Measurements from ENCODE around the gene TIPRL.

TIPRL gene

GRCh38 chr1:168210312-168210711 is 31.6 kb downstream of the TIPRL start:
- no peak for FAIRE-seq
- DNase-seq (ENCODE audit: low spot score), result no peak

DNA sequence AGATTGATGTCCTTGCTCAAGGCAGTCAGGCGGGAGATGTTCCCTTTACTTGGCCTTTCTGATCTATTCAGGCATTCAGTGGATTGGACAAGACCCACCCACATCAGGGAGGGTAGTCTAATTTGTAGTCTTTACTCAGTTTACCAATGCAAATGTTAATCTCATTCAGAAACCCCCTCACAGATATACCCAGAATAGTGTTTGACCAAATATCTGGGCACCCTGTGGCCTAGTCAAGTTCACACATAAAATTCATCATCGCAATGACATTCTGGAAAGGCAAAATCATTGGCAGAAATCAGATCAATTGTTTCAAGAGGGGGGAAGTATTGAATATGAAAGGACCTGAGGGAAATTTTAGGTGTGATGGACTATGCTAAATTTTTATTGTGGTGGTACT is 34.6 kb downstream of the TIPRL start:
- no peak for DNase-seq (ENCODE audit: low spot score)
- no peak for FAIRE-seq

- DNase-seq (ENCODE audit: low spot score), result no peak
- no peak for FAIRE-seq
Observed at GRCh38 chr1:168216171-168216570, 37.4 kb downstream of the TIPRL start.

- no peak for DNase-seq (ENCODE audit: low spot score)
- FAIRE-seq, result no peak
Observed at GRCh38 chr1:168217664-168218063, 38.9 kb downstream of the TIPRL start.

GRCh38 chr1:168218658-168219057 is 39.9 kb downstream of the TIPRL start:
- DNase-seq (ENCODE audit: low spot score), result no peak
- no peak for FAIRE-seq

- no peak for DNase-seq (ENCODE audit: low spot score)
- no peak for FAIRE-seq
Observed at GRCh38 chr1:168220470-168220871, 41.7 kb downstream of the TIPRL start.

DNA sequence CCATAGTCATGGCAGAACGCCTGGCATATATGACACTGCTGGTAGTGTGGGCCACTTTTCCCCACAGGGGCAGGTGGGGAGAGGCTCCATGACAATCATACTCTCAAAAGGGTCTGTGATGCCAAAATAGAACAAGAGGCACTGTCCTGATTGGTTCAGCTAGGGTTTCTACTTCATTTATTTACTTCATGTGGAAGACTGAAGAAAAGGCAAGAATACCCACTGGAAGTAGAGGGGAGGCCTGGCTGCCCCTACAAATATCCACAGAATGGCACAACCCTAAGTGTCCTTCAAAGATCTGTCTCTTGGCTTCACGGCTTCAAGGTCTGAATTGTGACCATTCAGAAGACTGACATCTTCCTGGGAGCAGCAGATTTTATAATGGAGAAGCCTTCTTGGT is 42.5 kb downstream of the TIPRL start:
- no peak for DNase-seq (ENCODE audit: low spot score)
- FAIRE-seq, result no peak

- DNase-seq (ENCODE audit: low spot score) (no peak), FAIRE-seq (no peak)
Observed at GRCh38 chr1:168223261-168223660, 44.5 kb downstream of the TIPRL start.

- DNase-seq (ENCODE audit: low spot score) (no peak), FAIRE-seq (no peak)
Observed at GRCh38 chr1:168223681-168224540, 45.1 kb downstream of the TIPRL start.

- FAIRE-seq (no peak), DNase-seq (ENCODE audit: low spot score) (no peak)
Observed at GRCh38 chr1:168224991-168225390, 46.2 kb downstream of the TIPRL start.

DNA sequence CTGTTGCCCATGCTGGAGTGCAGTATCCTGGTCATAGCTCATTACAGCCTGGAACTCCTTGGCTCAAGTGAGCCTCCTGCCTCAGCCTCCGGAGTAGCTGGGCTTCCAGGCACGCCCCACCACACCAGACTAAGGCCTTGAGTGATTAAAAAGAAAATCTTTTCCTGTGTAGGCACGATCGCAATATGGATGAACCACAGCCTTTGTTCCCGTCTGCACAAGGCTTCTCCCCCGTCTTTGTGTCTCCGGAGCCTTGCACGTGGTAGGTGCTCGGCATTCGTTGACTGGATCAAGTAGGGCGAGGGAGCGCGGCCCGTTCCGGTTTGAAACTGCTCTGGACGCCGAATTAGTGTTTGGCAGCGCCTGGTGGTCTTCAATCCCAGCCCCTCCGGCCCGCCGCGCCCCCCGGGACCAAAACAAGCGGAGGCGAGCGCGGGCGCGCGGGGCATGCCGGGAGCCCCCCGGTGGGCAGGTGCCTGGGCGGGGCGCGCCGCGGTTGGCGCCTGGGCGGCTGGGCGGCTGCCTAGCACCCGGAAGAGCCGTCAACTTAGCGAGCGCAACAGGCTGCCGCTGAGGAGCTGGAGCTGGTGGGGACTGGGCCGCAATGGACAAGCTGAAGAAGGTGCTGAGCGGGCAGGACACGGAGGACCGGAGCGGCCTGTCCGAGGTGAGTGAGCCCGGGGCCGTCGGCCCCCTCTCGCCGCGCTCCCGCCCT is 46.9 kb downstream of the TIPRL start, which contains the start of gene SFT2D2:
TSS of gene SFT2D2 (plus strand) at position 529 of the 715 bp plus-strand sequence. CDS start at position 605, 76 bp downstream.
- DNase-seq (ENCODE audit: low spot score), result peak; percentile 65
- FAIRE-seq, result no peak

GRCh38 chr1:168227620-168228019 is 48.9 kb downstream of the TIPRL start:
- DNase-seq (ENCODE audit: low spot score), result no peak
- no peak for FAIRE-seq

DNA sequence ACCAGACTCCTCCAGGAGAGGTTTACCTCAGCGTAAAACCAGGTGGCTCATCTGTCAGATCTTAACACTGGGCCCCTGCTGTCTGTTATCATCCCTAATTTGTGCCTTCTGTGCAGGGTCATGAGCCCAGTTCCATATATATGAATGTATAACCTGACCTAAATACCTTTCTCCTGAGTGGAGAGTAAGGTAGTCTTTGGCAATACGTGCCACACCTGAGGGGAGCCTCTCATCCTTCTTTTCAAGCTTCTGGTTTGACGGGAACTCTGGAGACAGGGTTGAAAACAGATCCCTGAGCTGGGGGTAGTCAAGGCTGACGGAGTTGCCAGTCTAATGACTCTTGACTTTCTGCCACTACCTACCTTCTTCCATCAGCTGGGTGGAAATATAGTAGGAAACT is 51.1 kb downstream of the TIPRL start:
- FAIRE-seq, result no peak

GRCh38 chr1:168230709-168231108 is 51.9 kb downstream of the TIPRL start:
- DNase-seq (ENCODE audit: low spot score) (peak; percentile 91), FAIRE-seq (peak; percentile 92)

More for the DNA sequence above, 51.1 kb downstream of the TIPRL start:
- no peak for DNase-seq (ENCODE audit: low spot score)

DNA sequence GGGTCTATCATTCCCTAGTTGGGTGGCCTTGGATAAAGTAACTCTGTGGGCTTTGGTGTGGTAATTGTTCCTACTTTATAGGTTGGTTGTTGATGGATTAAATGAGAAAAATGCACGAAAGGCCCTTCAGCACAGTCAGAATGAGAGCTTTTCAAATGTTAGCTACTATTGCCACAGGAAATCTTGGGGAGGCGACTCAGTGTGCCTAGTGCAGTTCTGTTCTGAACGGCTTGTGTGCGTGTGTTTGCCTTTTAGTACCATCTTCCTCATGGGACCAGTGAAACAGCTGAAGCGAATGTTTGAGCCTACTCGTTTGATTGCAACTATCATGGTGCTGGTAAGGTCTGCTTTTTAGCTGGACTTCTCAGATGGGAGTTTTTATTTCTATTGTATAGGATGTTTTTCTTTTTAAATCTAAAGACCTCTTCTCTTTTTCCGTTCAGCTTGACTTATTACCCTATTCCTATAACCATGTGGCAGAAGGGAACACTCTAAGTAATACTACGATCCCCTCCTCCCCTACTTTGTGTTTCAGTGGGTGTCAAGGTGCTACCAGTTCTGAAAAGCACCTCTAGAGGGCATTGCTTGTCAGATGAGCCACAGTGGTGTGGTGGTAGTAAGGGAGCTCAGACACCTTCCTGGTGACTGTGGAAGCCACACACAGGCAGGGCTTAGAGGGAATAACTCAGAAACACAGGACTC is 56.2 kb downstream of the TIPRL start:
- DNase-seq (ENCODE audit: low spot score) (peak; percentile 43), FAIRE-seq (no peak)

DNA sequence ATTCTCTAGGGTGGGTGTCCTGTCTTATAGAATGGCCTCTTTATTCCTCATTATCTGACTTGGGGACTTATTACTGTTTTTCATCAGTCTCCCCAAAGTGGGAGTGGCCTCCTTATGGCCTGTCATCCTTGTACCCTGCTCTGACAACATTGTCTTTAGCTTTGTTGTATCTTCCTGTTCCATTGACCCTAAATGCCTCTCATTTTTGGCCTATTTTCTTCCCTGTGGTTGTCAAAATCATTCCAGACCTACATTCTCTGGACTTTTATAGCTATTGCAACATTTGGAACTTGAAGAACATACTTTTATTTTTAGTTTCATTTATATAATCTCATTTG is 56.8 kb downstream of the TIPRL start:
- no peak for FAIRE-seq
- DNase-seq (ENCODE audit: low spot score), result no peak

DNA sequence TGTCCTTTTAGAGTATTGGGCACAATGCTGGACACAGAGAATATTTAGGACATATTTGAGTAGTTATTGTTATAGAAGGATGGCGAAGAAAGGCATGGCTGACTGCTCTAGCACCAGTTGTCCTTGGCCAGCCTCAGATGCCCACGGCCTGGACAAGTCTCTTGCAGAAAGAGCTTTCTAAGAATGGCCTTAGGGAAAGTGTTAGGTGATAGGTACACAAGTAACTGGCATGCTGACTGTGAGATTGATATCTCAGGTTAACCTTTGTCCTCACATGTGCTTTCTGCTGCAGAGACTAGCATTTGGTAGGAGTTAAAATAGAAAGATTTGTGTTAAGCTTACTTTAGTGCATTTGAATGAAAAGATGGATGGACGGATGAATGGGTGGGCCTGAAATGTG is 57.2 kb downstream of the TIPRL start:
- no peak for DNase-seq (ENCODE audit: low spot score)
- FAIRE-seq, result no peak

DNA sequence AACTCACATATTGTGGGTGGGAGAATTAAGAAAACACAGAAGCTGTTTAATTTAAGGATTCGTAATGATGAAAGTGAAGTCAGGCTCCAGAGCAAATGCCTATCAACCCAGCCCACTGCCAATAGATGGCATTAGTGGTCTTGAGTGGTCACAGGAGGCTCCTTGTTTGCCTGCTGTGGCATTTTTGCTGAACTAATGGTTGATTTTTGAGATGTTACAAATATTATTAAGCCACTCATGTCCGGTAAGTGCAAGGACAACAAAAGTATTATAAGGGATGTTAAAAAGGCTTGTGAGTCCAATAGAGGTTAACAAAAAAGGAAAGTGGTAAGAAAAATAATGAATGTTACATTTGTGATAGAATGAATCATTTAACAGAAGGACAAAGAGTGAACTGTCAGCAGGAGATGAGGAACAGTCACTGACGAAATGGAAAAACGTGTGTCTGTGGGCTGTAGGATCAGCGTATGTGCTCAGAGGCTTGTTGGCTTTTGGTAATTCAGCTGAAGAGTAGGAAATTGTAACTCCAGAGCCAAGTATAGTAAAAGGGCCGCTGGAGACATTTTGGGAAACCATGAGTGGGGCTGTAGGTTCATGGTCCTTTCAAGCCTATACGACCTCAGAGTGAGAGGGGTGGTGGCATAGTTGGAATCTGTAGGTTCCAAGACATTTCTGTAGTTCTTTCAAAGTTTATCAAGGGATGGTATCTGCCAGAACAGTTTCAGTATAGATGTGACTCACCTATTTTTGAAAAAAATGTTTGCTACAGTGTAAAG is 58.3 kb downstream of the TIPRL start:
- DNase-seq (ENCODE audit: low spot score) (no peak), FAIRE-seq (no peak)

- DNase-seq (ENCODE audit: low spot score) (no peak), FAIRE-seq (no peak)
Observed at GRCh38 chr1:168243198-168243597, 64.4 kb downstream of the TIPRL start.

GRCh38 chr1:168243636-168244212 is 65.0 kb downstream of the TIPRL start:
- FAIRE-seq (no peak), DNase-seq (ENCODE audit: low spot score) (no peak)

DNA sequence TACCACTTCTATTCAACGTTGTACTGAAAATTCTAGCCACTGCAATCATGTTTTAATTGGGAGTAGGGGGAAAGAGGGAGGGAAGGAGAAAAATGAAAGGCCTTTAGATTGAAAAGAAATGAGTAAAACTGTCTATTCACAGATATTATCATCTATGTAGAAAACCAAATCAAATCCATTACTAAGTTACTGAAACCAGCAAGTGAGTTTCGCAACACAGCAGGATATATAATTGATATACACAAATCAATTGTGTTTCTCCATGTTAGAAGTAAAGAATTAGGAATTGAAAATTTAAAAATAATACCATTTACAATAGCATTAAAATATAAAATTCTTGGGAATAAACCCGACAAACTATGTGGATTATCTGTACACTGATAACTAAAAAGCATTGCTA is 66.3 kb downstream of the TIPRL start:
- FAIRE-seq (no peak), DNase-seq (ENCODE audit: low spot score) (no peak)

Data from RCC 7860 (cell line).